NT2/D1 (cell line): Measurements from ENCODE around the gene ARF1.

Experiments
- SUZ12 ChIP-seq: IDR thresholded peaks from 2 replicates; pipeline ENCODE4 v1.6.1; 2011; ENCODE audit not compliant: insufficient read length, insufficient read depth; ENCODE audit errors: extremely low read depth
- YY1 ChIP-seq: IDR thresholded peaks from 2 replicates; pipeline ENCODE4 v1.6.1; 2011; ENCODE audit not compliant: insufficient read length, insufficient read depth
- ZNF274 ChIP-seq: IDR thresholded peaks from 2 replicates; pipeline ENCODE4 v1.6.1; 2011; ENCODE audit warnings: mild to moderate bottlenecking, low read depth, low read length

DNA sequence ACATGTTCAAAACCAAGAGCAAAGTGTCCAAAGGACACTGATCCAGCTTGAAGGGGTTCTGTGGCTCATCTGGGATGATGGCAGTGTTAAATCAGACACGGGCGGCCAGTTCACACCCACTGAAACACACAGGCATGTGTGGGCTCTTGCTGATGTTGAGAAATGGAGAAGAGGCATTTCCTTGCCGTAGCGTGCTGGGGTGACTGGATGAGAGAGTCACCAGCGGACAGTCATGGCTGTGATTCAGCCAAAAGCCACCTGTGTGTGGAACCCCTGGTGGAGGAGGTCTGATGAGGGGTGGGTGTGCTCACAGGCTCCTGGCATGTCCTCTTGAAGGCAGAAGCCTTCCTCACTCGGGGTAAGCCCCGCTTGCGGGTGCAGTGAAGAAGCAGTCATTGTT, 13.4 kb downstream of the ARF1 start:
- no peak for TF ChIP-seq ZNF274
- no peak for TF ChIP-seq YY1
- no peak for TF ChIP-seq SUZ12
